GM12878 (cell line): ENCODE data around the gene DDX23. TPM values are rescaled to one million over a fixed set of nuclear protein-coding genes. Genes with fewer than 3 reads are reported as not detected.

Experiments
- ATAC-seq: fragments of 200-7000 bp; cut with Tn5 transposase; 3 replicates; pipeline ENCODE4 v1.9.1; 2020; ENCODE audit warnings: mild to moderate bottlenecking, moderate library complexity
- BruUV-seq: library from RNA; stranded (reverse); fragments of 400-500 nt; replicated peaks from 2 replicates; lab custom pipeline; 2021; lab: Mats Ljungman, UMichigan
- CTCF ChIA-PET: fragments of 300-600 bp; sonication (Branson Sonifier 250); formaldehyde crosslinking; extraction: SDS; loops from one replicate; lab custom pipeline; 2021; ENCODE audit warnings: inconsistent platforms; lab: Yijun Ruan, JAX
- POLR2A ChIA-PET: fragments of 350-600 bp; formaldehyde crosslinking; extraction: SDS; loops from one replicate; lab custom pipeline; 2021; ENCODE audit warnings: inconsistent platforms; lab: Charles Lee
- RAD21 ChIA-PET: fragments of 300-600 bp; sonication (Branson Sonifier 250); formaldehyde crosslinking; loops from one replicate; lab custom pipeline; 2023; ENCODE audit warnings: antibody characterized with exemption; ENCODE audit not compliant: unreplicated experiment; lab: Charles Lee
- SMC1A ChIA-PET: fragments of 300-600 bp; sonication (Branson Sonifier 250); formaldehyde crosslinking; loops from one replicate; lab custom pipeline; 2023; ENCODE audit not compliant: unreplicated experiment, uncharacterized antibody; lab: Charles Lee
- DNase-seq: peaks from one replicate; pipeline ENCODE4 v3.0.0-alpha.2; 2011; ENCODE audit warnings: low read depth, low spot score
- FAIRE-seq: peaks from 3 replicates; lab custom pipeline; 2011; peaks lifted over from hg19 to GRCh38; lab: Jason Lieb, UNC
- H2AFZ ChIP-seq: 2 replicates; pipeline ENCODE4 v1.6.0; 2011; ENCODE audit warnings: low read depth, low read length, control low read depth; ENCODE audit not compliant: control insufficient read depth
- H3K27ac ChIP-seq: 2 replicates; pipeline ENCODE4 v1.5.1; 2011; ENCODE audit warnings: control low read depth; ENCODE audit not compliant: control insufficient read depth, insufficient read depth
- H3K27me3 ChIP-seq, 2 experiments: replicated peaks in 1 of 2; 2 replicates each; pipeline versions ENCODE4 v1.6.0 to v1.6.1; 2011; ENCODE audit warnings: low read length in 1 of 2; ENCODE audit not compliant: control insufficient read depth in 2 of 2, insufficient read depth in 2 of 2
- H3K36me3 ChIP-seq, 2 experiments: 2 replicates each; pipeline ENCODE4 v1.5.1; 2011; ENCODE audit warnings: low read length in 1 of 2; ENCODE audit not compliant: control insufficient read depth in 2 of 2, insufficient read depth in 2 of 2
- H3K4me1 ChIP-seq: 2 replicates; pipeline ENCODE4 v1.6.1; 2011; ENCODE audit warnings: mild to moderate bottlenecking, low read length, moderate library complexity, mixed read lengths; ENCODE audit not compliant: control insufficient read depth, insufficient read depth
- H3K4me2 ChIP-seq: 2 replicates; pipeline ENCODE4 v1.6.0; 2011; ENCODE audit warnings: control low read depth; ENCODE audit not compliant: control insufficient read depth, insufficient read depth
- H3K4me3 ChIP-seq: fragments of 200-600 bp; sonication (generic); 2 replicates; pipeline ENCODE4 v1.5.1; 2016
- H3K79me2 ChIP-seq: 2 replicates; pipeline ENCODE4 v1.6.0; 2011; ENCODE audit warnings: low read length; ENCODE audit not compliant: control insufficient read depth, insufficient read depth
- H3K9ac ChIP-seq: 2 replicates; pipeline ENCODE4 v1.8.0; 2011; ENCODE audit warnings: low read length, control low read depth, mixed read lengths; ENCODE audit not compliant: control insufficient read depth, insufficient read depth
- H3K9me3 ChIP-seq: replicated peaks from 3 replicates; pipeline ENCODE4 v1.5.1; 2011; ENCODE audit warnings: mild to moderate bottlenecking, low read length; ENCODE audit not compliant: control insufficient read depth, insufficient read depth
- H4K20me1 ChIP-seq: 2 replicates; pipeline ENCODE4 v1.6.0; 2011; ENCODE audit not compliant: control insufficient read depth, insufficient read depth
- BCLAF1 ChIP-seq: fragments of 450-650 bp; IDR thresholded peaks from 2 replicates; pipeline ENCODE4 v1.6.1; 2017; ENCODE audit warnings: antibody characterized with exemption, mild to moderate bottlenecking, moderate library complexity
- FOXM1 ChIP-seq: IDR thresholded peaks from 2 replicates; pipeline ENCODE4 v1.6.1; 2012; ENCODE audit warnings: low read depth, mild to moderate bottlenecking, inconsistent platforms, low read length, moderate library complexity
- HDAC2 ChIP-seq: fragments of 200-600 bp; sonication (generic); IDR thresholded peaks from 2 replicates; pipeline ENCODE4 v1.6.1; 2017
- JUND ChIP-seq: IDR thresholded peaks from 2 replicates; pipeline ENCODE4 v1.6.1; 2012; ENCODE audit warnings: low read depth, mild to moderate bottlenecking, low read length, improper control_type of control experiment, moderate library complexity
- MEF2B ChIP-seq: fragments of 450-650 bp; IDR thresholded peaks from 2 replicates; pipeline ENCODE4 v1.6.1; 2018; ENCODE audit warnings: mild to moderate bottlenecking, moderate library complexity; ENCODE audit not compliant: partially characterized antibody, poor library complexity, severe bottlenecking
- REST ChIP-seq: IDR thresholded peaks from 2 replicates; pipeline ENCODE4 v1.6.1; 2012; ENCODE audit warnings: mild to moderate bottlenecking, low read depth, low read length
- ZNF207 ChIP-seq: fragments of 450-650 bp; IDR thresholded peaks from 2 replicates; pipeline ENCODE4 v1.6.1; 2014; ENCODE audit warnings: antibody characterized with exemption, mild to moderate bottlenecking, borderline replicate concordance
- ZNF217 ChIP-seq: fragments of 450-650 bp; IDR thresholded peaks from 2 replicates; pipeline ENCODE4 v1.6.1; 2017; ENCODE audit warnings: antibody characterized with exemption, mild to moderate bottlenecking
- ZNF592 ChIP-seq: fragments of 450-650 bp; IDR thresholded peaks from 2 replicates; pipeline ENCODE4 v1.6.1; 2017; ENCODE audit warnings: mild to moderate bottlenecking, moderate library complexity
- WGBS: methylation state at CpG from one replicate; pipeline ENCODE4 v1.1.6; 2016; ENCODE audit warnings: low lambda C conversion rate; ENCODE audit not compliant: insufficient replicate concordance, insufficient coverage; ENCODE audit errors: missing lambda C conversion rate; 5-methylcytosine and 5-hydroxymethylcytosine counted together
- in situ Hi-C: fragments of 300-500 bp; cut with MboI; formaldehyde crosslinking; loops from 9 replicates; pipeline ENCODE4 v1.14.3; 2018; ENCODE audit warnings: mixed read lengths
- intact Hi-C: fragments of 100-400 bp; cut with micrococcal nuclease; formaldehyde crosslinking; loops from one replicate; pipeline ENCODE4 v1.14.2; 2022; ENCODE audit not compliant: unreplicated experiment
- polyA plus RNA-seq, 11 experiments: library from polyadenylated mRNA; depleted of rRNA in 4 of 11; unstranded in 6 of 11; stranded (reverse) in 5 of 11; fragments of >200 nt; fragmentation: Nextera tagmentation in 4 of 11; fragmentation: Illumina TruSeq in 1 of 11; extraction: Ambion mirVana in 4 of 11; extraction: Trizol in 1 of 11; gene quantifications; 1 replicate in 1 of 11; 2 replicates in 10 of 11; pipeline versions ENCODE4 v1.2.1 to v1.2.3, GENCODE V29; 2011 to 2016; ENCODE audit warnings: inconsistent platforms in 2 of 11, missing spikeins in 2 of 11, low read depth in 1 of 11
- total RNA-seq, 4 experiments: library from RNA; depleted of rRNA in 3 of 4; stranded (reverse); fragments of >200 nt in 3 of 4; fragmentation: Illumina TruSeq in 1 of 4; extraction: Trizol in 1 of 4; gene quantifications; 2 replicates each; pipeline versions ENCODE4 v1.2.1 to v1.2.3, GENCODE V29; 2013 to 2021

The DDX23 gene
- total and polyA plus RNA-seq, 10 of the 15 experiments (the other 5 are each of a cell fraction or from before 2014, with no cell fraction given): 25.8 to 107 (median 77.4) TPM

GRCh38 chr12:48901278-48901677, 49.3 kb upstream of the DDX23 start:
- in situ Hi-C loops (no loop called here), intact Hi-C loops (loop anchor here (2.0 to 5.0 kb wide), 2 partner anchors 48 to 96 kb away; partner anchors contain the start of genes DDN and DDX23)
- ChIA-PET POLR2A (interaction anchor here (0.6 to 5.5 kb wide), 9 partner anchors 10 to 927 kb away, joined by 3 to 36 read pairs (median 5); partner anchors contain the start of genes DDX23, FKBP11, NCKAP5L and RND1), SMC1A (interaction anchor here (1.0 to 4.5 kb wide), 10 partner anchors 9 to 116 kb away, joined by 3 to 44 read pairs (median 6); partner anchors contain the start of genes DDX23 and RND1), CTCF (interaction anchor here (0.6 to 7.0 kb wide), 26 partner anchors 9 to 1121 kb away, joined by 3 to 112 read pairs (median 3); partner anchors contain the start of genes DDX23, RND1 and WNT1), RAD21 (interaction anchor here (0.7 to 6.3 kb wide), 9 partner anchors 11 to 116 kb away, joined by 3 to 49 read pairs (median 4); partner anchors contain the start of genes DDX23 and FKBP11)
- Histone ChIP-seq H2AFZ (no peak overlapping the region), H3K9ac (no peak overlapping the region), H4K20me1 (no peaks in the 10 kb centered on the region), H3K36me3 (no peaks in the 10 kb centered on the region), H3K4me1 (peaks cover 8% of the 10 kb centered on the region; the same call in 1 of the 2 replicates), H3K27me3 (no peaks in the 10 kb centered on the region; a peak in 1 of 4 replicates), H3K4me2 (no peak overlapping the region), H3K9me3 (no peaks in the 10 kb centered on the region), H3K79me2 (no peaks in the 10 kb centered on the region), H3K4me3 (no peak overlapping the region), H3K27ac (no peak overlapping the region)
- FAIRE-seq (peak; percentile 96), DNase-seq (peak; percentile 27), ATAC-seq (peak; percentile 86)
- BruUV-seq: no TSS peak
- 0% methylated on average over 2 of the region's 2 CpGs for WGBS
- no peak for TF ChIP-seq ZNF217
- peak; percentile 88 for TF ChIP-seq JUND
- TF ChIP-seq FOXM1: no peak
- TF ChIP-seq HDAC2: no peak
- TF ChIP-seq BCLAF1: no peak
- TF ChIP-seq ZNF207: no peak
- no peak for TF ChIP-seq REST
- TF ChIP-seq MEF2B: no peak
- no peak for TF ChIP-seq ZNF592
